HL-60/S4 (cell line): ENCODE data around the gene HIVEP2.

Experiments
- in situ Hi-C: fragments of 300-500 bp; cut with MboI; formaldehyde crosslinking; loops from 2 replicates; pipeline ENCODE4 v1.14.3; 2022; ENCODE audit warnings: low sequenced_read_pairs

HIVEP2 gene

DNA sequence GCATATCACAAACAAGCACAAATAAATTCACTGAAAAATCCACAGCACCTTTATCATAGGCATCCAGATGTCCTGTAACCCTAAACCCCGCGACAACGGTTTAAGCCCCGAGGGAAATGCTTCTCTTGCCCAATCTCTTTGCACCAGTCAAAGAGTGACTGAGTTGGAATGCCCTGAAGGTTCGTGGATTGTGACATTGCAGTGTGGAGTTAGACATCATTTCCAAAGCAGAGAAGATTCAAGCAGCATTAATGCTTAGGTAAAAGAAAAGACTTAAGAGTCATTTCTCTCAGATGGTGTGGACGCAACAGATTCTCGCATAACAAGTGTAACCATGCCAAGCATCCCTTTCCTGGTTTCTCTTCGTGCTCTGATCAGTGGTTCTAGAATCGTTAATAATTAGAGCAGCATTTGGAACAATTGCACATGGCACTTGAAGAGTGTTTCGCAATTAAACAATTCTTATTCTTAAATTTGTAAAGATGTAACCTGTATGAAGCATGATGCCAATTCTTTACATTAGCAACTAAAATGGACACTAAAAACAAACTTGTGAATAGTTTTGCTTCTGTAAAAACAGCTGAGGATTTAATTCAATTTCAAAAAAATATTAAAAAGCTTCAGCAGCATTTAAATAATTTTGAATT lies 121.6 kb downstream of the HIVEP2 start:
- in situ Hi-C loops = no loop called here

DNA sequence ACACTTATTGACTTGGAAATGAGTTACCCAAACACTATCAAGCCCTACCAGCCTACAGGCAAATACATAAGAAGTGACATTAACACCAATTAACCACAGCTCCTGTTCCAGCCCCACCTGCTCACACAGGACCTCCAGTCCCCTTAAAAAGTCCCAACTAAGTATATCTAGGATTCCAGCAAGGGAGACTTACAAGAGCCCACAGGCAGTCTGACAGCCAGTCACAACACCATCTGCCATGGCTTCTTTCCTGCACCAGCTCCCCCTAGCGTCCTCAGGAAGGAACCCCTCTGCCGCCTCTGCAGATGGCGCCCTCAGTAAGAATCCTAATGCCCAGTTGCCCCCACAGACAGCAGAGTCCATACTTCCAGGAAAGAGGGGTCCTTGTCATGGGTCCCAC lies 122.1 kb downstream of the HIVEP2 start:
- in situ Hi-C loops = no loop called here

DNA sequence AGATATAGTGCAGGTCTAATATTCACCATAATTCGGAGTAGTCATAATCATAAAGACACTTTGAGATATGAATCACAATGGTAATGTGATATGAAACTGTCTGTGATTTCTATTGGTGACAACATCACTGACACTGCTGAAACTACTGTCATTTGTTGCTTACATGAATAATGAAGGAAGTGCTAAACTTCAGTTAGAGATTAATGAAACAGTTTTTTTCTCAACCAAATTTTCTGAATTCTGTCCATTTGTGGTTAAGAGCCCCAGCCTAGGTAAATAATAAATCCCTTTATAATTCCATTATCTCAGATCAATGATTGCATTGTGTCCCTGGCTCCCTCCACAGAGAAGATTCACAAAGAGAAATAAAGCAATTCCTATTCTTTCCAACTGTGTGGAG lies 122.6 kb downstream of the HIVEP2 start:
- in situ Hi-C loops = no loop called here

DNA sequence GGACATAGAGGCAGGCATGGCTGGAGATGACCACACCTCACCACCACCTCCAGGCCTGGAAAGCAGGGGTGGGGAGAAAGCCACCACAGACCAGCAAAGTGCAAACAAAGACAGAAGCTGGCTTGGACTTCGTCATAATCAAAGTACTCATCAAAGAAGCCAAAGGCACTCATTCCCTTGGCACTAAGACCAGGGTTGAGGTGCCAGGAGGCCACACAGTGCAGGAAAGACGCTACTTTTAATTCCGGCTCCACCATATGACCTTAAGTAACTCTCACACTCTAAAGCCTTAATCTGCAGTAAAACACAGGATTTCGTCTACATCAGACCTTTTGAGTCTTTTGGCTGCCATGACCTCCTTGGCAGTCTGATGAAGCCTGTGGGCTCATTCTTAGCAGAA lies 123.1 kb downstream of the HIVEP2 start:
- in situ Hi-C loops = no loop called here

DNA sequence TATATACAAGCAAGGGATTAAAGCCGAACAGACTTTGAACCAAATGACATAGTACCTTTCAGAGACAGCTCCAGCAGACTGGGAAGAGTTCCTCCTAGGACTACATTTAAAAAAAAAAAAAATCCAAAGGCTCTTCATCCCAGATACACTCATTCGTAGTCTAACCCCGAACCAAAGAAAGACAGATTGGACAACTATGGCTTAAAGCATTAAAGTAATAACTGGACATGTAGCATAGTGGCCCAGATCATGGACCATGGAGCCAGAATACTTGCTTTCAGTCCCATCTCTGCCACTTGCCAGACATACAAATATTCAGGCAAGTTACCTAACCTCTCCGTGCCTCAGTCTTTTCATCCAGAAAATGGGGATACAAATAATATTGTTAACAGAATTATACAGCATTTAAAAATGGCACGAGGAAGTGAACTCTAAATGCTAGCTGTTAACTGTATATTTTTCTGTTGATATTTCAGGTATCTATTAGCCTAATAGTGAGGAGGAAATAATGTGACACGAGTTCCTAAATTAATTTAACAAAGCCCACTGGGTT lies 123.7 kb downstream of the HIVEP2 start:
- in situ Hi-C loops = no loop called here

DNA sequence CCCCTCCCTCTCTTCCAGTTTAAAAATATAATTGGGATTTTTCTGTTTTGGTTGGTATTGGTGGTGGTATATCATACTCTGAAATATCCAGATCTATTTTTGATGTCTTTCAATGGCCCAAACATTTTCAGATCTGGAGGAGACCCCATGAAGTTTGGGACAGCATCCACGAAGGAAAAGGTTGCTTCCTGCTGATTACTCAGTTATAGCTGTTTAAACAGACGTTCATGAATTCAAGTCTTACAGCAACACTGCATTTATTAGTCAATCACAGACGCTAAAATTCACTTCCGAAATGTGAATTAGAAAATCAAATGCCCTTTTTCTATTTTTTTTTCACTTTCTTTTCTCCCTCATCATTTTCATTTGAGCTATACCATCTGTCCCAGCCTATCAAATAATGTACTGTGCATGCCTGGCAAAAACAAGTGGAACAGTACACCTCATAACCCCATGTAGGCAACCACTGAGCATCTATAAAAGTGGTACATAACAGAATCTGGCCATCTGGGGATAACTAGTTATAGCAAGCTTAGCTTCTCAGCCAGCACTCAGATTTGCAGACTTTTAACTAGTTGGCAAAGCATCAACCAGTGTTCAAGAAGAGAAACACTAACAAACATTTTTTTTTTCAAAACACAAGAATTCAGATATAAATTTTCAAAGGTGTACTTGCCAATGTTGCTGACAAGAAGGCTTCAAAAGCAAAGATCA lies 124.5 kb downstream of the HIVEP2 start:
- in situ Hi-C loops = no loop called here

DNA sequence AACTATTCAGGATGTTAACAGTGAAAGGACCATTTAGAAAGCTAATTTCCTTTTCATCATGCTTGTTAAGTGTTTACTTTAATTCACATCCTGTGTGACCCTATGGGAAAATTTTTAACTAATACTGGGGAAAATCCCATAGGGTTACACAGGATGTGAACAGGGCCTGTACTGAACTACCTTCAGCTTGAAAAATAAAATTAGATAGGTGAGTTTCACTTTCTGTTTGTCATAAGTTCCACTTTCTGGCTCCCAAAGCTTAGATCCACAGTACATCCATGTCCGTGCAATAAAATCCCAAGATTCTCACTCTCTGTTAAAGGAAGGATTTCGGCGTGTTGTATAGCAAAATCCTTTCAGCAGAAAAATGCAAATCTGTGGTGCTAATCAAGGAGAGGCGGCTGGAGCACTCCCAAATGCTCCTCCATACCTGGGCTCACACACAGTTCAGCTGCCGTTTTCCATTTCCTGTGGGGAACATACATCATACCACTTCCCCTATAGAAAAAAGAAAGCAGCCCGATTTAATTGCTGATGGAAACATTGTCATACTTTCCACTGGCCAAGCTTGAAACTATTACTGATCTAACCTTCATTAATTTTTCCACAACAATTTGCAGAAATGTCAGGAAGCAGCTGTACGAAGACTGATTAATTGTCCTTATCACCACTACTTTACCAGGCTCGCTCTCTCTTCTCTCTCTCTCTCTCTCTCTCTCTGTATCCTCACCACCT lies 125.2 kb downstream of the HIVEP2 start:
- in situ Hi-C loops = no loop called here

DNA sequence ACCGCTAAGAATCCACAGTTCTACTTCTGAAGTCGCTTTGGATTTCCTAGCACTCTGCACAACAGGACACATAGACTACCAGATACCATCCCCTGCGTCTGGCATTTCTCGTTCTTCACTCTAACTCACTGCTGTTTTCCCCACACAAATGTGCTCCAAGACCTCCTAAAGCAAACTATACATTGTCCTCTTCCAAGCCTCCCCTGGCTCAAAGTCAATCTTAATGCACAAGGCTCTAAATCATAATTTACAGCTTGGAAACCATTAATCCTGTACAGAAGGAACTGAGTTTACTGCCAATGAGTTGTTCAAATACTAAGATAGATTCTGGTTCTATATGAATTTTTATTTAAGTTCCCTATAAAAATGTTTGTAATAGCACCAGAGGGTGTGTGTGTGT lies 128.5 kb downstream of the HIVEP2 start:
- in situ Hi-C loops = no loop called here

DNA sequence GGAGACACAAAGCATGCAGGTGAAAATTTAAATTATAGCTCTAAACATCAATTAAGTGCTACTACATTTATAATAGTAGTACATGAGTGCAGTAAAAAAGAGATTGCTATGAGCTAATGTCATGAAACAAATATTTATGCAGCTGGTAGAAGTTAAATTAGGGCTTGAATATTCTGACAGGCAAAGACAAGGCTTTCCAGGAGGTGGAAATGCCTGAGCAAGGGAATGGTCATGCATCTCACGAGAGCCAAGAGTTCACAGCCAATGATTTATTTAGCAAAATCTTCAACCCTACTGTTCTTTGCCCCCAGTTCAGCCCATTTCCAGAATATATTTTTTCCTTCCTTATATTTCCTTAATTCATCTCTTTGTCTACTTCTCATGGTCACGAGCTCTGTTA lies 128.9 kb downstream of the HIVEP2 start:
- in situ Hi-C loops = no loop called here

DNA sequence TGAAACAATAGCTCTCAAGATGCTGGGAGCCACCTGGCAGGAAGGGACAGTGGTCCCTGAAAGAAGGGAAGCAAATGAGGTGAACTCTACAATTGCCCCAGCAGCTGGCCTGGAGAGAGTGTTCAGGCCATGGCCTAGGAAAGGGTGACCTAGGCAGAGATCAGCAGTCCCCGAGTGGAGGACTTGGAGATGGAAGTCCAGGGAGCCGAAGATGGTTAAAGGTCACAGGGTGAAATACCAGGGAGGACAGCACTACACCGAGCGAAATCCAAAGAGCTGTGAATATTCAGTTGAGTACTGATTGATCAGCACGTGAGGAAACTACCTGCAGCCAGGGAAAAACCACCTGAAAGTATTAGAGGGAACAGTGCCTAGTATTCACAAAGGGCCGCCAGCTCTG lies 133.1 kb downstream of the HIVEP2 start:
- in situ Hi-C loops = no loop called here

DNA sequence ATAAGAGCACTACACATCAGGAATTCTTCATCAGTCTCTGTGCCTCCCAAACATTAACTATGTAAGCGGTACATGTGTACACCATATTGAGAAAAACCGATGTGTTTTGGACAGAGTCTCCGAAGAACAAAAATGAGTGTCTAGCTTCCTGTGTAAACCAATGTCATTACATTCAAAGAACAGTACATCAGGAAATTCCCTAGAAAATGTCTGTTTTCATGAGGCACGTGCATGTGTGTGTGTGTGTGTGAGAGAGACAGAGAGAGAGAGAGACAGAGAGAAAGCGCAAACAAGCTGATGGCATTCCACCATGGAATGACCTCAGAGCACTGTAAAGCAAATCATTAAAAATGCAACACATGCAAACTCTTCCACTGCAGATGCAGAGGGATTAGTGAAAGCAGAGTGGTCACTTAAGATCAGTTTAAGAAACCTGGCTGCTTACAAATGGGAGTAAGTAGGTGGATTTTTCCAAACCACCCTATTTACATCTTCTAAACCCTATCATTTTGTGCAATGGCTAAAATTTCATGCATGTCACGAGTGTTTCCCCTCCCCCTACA lies 133.9 kb downstream of the HIVEP2 start:
- in situ Hi-C loops = no loop called here

DNA sequence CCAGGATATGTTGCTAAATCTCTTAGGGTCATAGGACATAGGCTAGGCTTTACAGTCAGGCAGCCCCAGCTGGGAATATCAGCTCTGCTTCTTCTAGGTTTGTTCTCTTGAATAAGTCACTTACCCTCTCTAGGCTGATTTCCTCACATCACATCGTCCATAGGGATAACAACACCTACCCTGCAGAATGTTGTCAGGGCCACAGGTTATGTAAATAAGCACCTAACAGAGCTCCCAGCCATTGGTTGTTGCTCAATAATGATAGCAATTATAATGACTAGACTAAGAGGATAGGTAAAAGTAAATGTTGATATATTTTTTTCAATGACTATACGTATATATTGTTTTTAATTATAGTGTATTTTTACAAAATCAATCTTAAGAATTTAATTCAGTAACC lies 135.0 kb downstream of the HIVEP2 start:
- in situ Hi-C loops = no loop called here

DNA sequence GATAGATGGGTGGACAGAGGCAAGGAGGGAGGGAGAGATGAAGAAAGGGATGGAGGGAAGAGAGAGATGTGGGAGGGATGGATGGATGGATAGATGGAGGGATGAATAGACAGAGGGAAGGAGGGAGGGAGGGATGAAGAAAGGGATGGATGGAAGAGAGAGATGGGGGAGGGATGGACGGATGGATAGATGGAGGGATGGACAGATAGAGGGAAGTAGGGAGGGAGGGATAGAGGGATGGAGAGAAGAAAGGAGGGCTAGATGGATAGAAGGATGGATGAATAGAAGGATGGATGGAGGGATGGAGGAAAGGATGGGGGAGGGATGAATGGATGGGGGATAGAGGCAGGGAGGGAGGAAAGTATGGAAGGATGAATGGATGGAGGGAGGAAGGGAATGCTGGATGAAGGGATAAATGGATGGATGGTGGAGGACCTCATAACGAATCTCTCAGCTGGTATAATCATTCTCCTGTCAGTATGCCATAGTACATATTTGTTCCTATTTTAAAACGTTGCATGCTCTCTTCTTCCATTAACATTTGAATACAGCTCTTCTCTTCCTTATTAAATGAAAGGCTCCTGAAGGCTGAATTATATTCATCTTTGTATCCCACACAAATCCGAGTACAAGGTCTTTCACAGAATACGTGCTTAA lies 136.4 kb downstream of the HIVEP2 start:
- in situ Hi-C loops = no loop called here

DNA sequence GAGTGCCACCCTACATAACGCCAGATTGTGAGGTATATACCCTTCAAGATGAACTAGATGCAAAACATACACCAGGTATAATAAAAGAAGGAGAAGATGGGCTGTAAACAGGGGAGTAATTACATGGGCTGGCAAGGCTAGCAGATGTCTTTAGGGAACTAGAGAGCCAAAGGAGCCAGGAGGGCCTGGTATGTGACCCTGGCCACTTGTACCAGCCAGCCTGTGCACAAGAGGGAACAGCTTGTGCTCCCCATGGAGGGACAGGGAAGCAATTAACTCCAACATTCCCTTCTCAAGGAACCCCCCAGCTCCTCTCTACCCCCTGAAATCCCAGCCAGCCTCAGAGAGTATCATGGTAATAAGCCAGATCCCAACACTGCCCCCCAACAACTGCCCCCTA lies 139.9 kb downstream of the HIVEP2 start:
- in situ Hi-C loops = no loop called here

DNA sequence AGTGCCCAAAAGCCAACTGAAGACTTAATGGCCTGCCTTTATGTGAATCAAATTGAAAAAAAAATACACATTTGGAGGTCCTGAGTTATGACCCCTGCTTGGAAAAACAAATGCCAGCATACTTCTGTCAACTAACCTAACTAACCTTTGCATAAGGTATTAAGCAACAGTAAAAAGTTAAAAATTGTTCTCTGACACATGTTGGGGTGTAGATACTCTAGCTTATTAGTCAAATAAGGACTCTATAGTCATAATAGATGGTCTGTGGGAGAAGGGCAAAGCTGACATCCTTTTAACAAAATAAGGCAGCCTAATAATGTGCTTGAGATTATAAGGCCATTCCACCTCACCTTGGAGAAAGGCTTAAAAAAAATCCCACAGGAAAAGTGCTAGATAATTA lies 140.5 kb downstream of the HIVEP2 start:
- in situ Hi-C loops = no loop called here

DNA sequence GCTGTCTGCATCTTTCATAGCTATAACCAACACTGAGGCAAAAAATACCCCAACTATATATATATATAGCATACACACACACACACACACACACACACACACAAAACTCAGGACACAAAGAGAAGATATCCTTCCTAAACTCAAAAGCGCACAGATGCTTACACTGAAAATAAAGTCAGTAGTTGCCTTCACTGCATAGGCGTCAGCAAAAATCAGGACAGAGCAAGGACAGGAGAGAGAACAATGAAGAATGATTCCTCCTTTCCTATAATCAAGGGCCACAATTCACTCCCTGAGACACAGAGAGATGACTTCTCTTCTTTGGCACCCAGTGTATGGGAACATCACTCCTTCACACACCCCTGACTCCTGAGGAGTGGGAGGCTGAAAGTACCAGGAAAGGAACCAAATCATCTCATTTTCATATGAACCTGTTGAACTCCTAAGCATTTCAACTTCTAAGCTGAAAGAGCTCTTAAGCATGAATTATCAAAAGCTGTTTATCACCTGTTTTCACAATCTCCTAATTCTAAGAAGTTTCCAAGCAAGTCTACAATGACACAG lies 141.4 kb downstream of the HIVEP2 start:
- in situ Hi-C loops = no loop called here

DNA sequence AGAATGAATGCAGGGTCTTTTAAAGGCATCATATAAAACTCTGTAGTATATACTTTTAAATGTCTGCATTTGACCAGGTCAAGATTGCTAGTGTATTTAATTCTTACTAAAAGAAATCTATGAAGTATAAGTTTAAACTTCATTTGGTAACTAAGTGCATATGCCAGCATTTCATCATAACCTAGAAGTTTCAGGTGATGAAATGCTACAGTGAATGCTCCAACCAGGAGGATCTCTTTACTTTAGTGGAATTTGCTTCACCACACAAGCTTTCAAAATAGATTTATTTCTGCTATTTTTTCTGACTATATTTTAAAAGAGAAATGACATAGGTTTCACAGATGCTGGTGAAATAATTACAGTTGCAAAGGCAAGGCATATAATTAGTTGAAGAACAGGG lies 141.9 kb downstream of the HIVEP2 start:
- in situ Hi-C loops = no loop called here

DNA sequence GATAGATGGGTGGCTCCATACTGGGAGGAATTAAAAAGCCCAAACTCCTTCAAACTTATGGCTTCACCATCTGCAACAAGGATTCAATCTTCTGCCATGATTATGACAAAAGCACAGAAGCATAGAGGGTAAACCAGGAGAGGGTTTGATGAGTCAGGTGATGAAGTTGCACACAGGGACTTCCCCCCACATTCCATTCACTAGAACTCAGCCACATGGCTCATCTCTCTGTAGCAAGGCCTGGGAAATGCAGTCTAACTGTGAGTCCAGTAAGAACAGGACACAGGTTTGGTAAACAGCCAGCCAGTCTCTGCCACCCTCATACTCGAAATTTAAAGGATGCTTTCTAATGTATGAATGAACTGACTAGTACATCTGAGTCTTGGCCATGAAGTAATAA lies 142.9 kb downstream of the HIVEP2 start:
- in situ Hi-C loops = no loop called here

DNA sequence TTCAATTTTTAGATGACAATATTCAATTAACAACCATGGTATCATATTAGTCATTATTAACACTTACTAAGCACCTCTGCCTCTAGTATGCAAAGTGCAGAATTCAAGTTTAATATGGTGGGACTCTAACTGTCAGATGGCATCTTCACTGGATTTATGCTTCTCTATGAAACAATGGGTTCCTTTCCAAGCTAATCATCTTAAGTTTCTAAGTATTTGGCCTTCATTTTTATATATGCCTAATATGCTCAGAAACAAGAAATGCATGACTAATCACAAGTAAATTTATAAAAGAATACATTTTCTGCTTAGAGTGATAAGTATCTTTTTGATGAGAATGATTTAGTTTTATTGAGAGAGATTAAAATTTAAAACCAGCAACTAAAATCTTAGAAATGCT lies 144.7 kb downstream of the HIVEP2 start:
- in situ Hi-C loops = no loop called here

DNA sequence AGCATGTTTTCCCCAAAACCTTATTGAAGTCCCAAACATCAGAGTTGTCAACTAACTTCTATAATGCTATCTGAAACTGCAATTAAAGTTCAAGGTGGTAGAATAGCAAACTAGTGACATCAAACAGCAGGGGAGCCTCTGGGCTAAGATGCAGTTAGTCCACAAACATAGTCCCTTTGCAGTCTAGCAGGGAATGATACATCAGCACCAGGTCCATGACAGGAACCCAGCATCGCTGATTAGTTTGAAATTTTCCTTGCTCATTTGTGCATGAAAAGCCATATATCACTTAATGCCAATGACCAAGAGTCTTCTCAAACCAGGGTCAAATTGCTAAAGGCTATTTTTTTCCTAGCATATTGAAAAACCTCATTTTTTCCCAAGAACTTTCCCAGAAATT lies 145.3 kb downstream of the HIVEP2 start:
- in situ Hi-C loops = no loop called here

DNA sequence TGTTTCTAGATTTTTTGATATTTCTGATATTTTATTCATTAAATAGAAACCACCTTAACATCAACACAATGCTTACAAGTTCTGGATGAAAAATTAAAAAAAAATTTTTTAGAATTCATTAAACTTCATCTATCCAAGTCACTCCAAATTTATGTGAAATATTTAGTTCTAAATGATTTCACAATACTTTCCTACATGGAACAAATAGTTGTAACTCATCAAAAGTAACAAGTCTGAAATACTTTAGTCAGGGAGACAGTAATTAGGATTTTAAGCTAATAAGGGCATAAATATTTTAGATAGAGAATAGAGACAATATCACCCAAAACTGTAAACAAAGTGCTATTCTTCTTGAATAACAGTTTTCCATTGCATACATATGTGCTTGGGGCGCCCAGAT lies 147.8 kb downstream of the HIVEP2 start:
- in situ Hi-C loops = no loop called here
